GM18519 (cell line): ENCODE results near the gene BTBD18.
"Not testable (repeated sequence)": the region's sequence is repeated elsewhere in the genome, so short reads cannot be mapped to it uniquely, and the experiment has no call there.

Source experiments
- ATAC-seq: cut with Tn5 transposase; IDR thresholded peaks from one replicate; pipeline ENCODE4 v1.9.1; 2021; ENCODE audit warnings: mild to moderate bottlenecking, moderate library complexity; ENCODE audit not compliant: unreplicated experiment, low FRiP score

BTBD18 gene

GRCh38 chr11:57741132-57742086 is 10.2 kb downstream of the BTBD18 start, which contains the start of gene SELENOH:
TSS of gene SELENOH (plus strand) at chr11:57741491. CDS start at chr11:57741596, 105 bp downstream.
- peak; percentile 81 for ATAC-seq

- no peak for ATAC-seq
Measured at GRCh38 chr11:57735619-57736298, 15.9 kb downstream of the BTBD18 start.

- no peak for ATAC-seq
Measured at GRCh38 chr11:57732661-57733060, 19.0 kb downstream of the BTBD18 start.

GRCh38 chr11:57729479-57729878 is 22.1 kb downstream of the BTBD18 start:
- ATAC-seq, result no peak

GRCh38 chr11:57728829-57729228 is 22.8 kb downstream of the BTBD18 start:
- ATAC-seq, result no peak

- ATAC-seq, result no peak
Measured at GRCh38 chr11:57727185-57727584, 24.4 kb downstream of the BTBD18 start.

GRCh38 chr11:57716726-57717125 is 34.9 kb downstream of the BTBD18 start:
- ATAC-seq, result not testable (repeated sequence)

- no peak for ATAC-seq
Measured at GRCh38 chr11:57713835-57714234, 37.8 kb downstream of the BTBD18 start.

GRCh38 chr11:57712256-57713150 is 39.1 kb downstream of the BTBD18 start, which contains the start of gene TMX2:
TSS of gene TMX2 (plus strand) at chr11:57712593. CDS start at chr11:57712619, 26 bp downstream.
- ATAC-seq, result peak; percentile 97

GRCh38 chr11:57711414-57712255 is 40.0 kb downstream of the BTBD18 start, which contains the start of gene MED19:
TSS of gene MED19 (minus strand) at chr11:57712215. CDS start at chr11:57712179, 36 bp downstream.
- ATAC-seq, result peak; percentile 32

GRCh38 chr11:57709802-57710367 is 41.7 kb downstream of the BTBD18 start:
- no peak for ATAC-seq

- not testable (repeated sequence) for ATAC-seq
Measured at GRCh38 chr11:57705432-57705831, 46.2 kb downstream of the BTBD18 start.

- no peak for ATAC-seq
Measured at GRCh38 chr11:57704932-57705331, 46.7 kb downstream of the BTBD18 start.

- ATAC-seq, result no peak
Measured at GRCh38 chr11:57703341-57703740, 48.3 kb downstream of the BTBD18 start.

GRCh38 chr11:57700425-57700824 is 51.2 kb downstream of the BTBD18 start:
- no peak for ATAC-seq

- ATAC-seq, result no peak
Measured at GRCh38 chr11:57699813-57700212, 51.8 kb downstream of the BTBD18 start.

- no peak for ATAC-seq
Measured at GRCh38 chr11:57698843-57699365, 52.7 kb downstream of the BTBD18 start.
